Measurements from ENCODE around the gene CCDC24. TPM values are rescaled to one million over a fixed set of nuclear protein-coding genes. Genes with fewer than 3 reads are reported as not detected.
A peak's percentile ranks its signal among the peaks of the same experiment; 100 is the strongest.

The CCDC24 gene
- total RNA-seq (2.2 and 2.8 TPM in 2 replicates), polyA plus RNA-seq (3.1 and 3.4 TPM in 2 replicates), polyA minus RNA-seq (0.45 and 0.46 TPM in 2 replicates), Bru-seq, nascent RNA (percentile 31 among the genes with signal in this experiment), BruChase-seq, experiment 1, labeled RNA remaining after a 6-hour chase (percentile 20 among the genes with signal in this experiment), BruChase-seq, experiment 2, labeled RNA remaining after a 2-hour chase (percentile 30 among the genes with signal in this experiment)
- polyA plus RNA-seq (2011; cell fraction: cytosol; rRNA removed), result 1.3 and 2.4 TPM in 2 replicates
- 4.5 and 6.8 TPM in 2 replicates for polyA plus RNA-seq (2011; cell fraction: nucleus; rRNA removed)
- polyA plus RNA-seq (2012), result 2.6 and 2.8 TPM in 2 replicates
- not detected for polyA minus RNA-seq (2011; cell fraction: cytosol; rRNA and poly(A)+ RNA removed)
- polyA minus RNA-seq (2011; cell fraction: nucleus; rRNA and poly(A)+ RNA removed), result 0.63 and 1.7 TPM in 2 replicates
- long read RNA-seq, partial matches to known transcripts, result 1 of 10 reads
- long read RNA-seq, other reads (novel, unspliced or antisense), result 9 of 10 reads

DNA sequence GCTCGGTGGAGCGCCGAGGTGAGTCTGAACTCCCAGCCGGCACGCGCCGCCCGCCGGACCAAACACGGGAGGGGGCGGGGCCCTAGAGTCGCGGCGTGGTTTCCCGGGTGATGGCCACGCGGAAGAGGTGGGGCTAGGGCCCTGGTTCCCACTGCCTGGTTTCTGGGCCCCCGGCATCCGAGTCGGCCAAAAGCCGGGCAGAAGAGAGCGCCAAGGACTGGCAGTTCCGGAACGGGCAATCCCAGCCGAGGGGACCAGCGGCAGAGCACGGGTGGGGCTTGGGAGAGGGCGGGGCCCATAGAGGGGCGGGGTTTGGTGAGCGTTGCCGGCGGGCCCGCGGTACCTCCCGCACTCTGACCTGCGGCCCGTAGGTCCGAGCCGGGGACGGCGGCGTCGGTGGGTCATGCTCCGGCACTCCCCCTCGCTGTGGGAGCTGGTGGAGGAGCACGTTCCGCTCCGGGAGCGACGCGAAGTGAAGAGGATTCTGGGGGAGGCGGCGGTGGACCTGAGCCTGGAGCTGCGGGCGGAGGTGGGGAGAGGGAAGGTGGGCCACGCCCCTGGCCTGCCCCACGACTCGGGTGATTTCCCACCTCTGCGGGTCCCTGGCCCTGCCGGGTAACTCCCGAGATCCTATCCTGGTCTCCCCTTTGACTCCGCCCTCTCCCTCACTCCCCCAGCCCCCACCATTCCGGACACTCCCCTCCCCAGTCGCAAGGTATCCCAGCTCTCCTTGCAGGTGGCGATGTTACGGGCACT, at the start of gene CCDC24:
Gene CCDC24 (plus strand): TSS at position 124 of the 756 bp plus-strand sequence. CDS start 280 bp downstream, at position 404.
- Histone ChIP-seq H3K27me3 (ENCODE audit: control insufficient read depth in 2 of 2, insufficient read depth in 2 of 2, low read length in 2 of 2) (no peaks in the 10 kb centered on the region), H3K36me3 (ENCODE audit: control insufficient read depth in 2 of 2, extremely low read depth in 1 of 2, insufficient read depth in 2 of 2, low read length in 2 of 2) (peaks cover 0 to 1% of the 10 kb centered on the region in 2 experiments), H2AFZ (ENCODE audit: low read depth, low read length) (peak within 1 kb of the TSS; percentile 58), H3K9ac (replicated peaks; ENCODE audit: extremely low read depth, insufficient read depth, low read length) (peak within 1 kb of the TSS; percentile 38), H3K4me1 (ENCODE audit: control insufficient read depth, extremely low read depth, insufficient read depth, low read length) (peaks cover 7% of the 10 kb centered on the region), H4K20me1 (replicated peaks; ENCODE audit: control insufficient read depth, extremely low read depth, insufficient read depth, low read length) (no peaks in the 10 kb centered on the region), H3K4me3 (replicated peaks in 1 of 3; ENCODE audit: insufficient read depth in 1 of 3, low read depth in 1 of 3, low read length in 3 of 3) (peak within 1 kb of the TSS; percentile 39 to 55 (median 49)), H3K4me2 (ENCODE audit: insufficient read depth, low read length) (peak within 1 kb of the TSS; percentile 67), H3K27ac (ENCODE audit: insufficient read depth, low read depth, low read length) (no peak within 1 kb of the TSS), H3K79me2 (ENCODE audit: control insufficient read depth, insufficient read depth, low read length) (no peaks in the 10 kb centered on the region), H3K9me1 (replicated peaks; ENCODE audit: control insufficient read depth, extremely low read depth, insufficient read depth, low read length) (no peaks in the 10 kb centered on the region), H3K9me3 (replicated peaks; ENCODE audit: control insufficient read depth, insufficient read depth, low read length) (no peaks in the 10 kb centered on the region)
- POLR2A ChIA-PET, result no interaction called here
- DNase-seq (ENCODE audit: low read depth, low spot score) (peak; percentile 59), FAIRE-seq (peak; percentile 77)
- intact Hi-C loops (cut with micrococcal nuclease) (loop anchor here (1.0 to 5.0 kb wide), 3 partner anchors 11 to 229 kb away; partner anchors contain the start of gene SLC6A9), dilution Hi-C loops (cut with MboI; ENCODE audit: extremely low pct_ligation_motif_present, low sequenced_read_pairs) (no loop called here)
- CTCF ChIA-PET, result interaction anchor here (0.7 to 3.3 kb wide), 6 partner anchors 11 to 228 kb away, joined by 3 to 14 read pairs (median 6); no protein-coding TSS in a partner anchor
- peak; percentile 41 for TF ChIP-seq POLR2A (IDR thresholded peaks at IDR 0.05; ENCODE audit: low read depth, low read length)
- no peak for TF ChIP-seq EZH2 (IDR thresholded peaks at IDR 0.05; ENCODE audit: borderline replicate concordance, low read depth, low read length, severe bottlenecking)
- no peak for TF ChIP-seq MYC (IDR thresholded peaks at IDR 0.05; ENCODE audit: low read depth, low read length)
- TF ChIP-seq, protein P1, sequence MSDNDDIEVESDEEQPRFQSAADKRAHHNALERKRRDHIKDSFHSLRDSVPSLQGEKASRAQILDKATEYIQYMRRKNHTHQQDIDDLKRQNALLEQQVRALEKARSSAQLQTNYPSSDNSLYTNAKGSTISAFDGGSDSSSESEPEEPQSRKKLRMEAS (IDR thresholded peaks at IDR 0.05; ENCODE audit: insufficient read depth, insufficient read length), result peak; percentile 11
- TF ChIP-seq GATA2 (IDR thresholded peaks at IDR 0.05; ENCODE audit: insufficient read depth, insufficient read length, low read depth, low read length), result no peak
- TF ChIP-seq FOS (IDR thresholded peaks at IDR 0.05; ENCODE audit: borderline replicate concordance, insufficient read depth, low read length), result no peak
- no peak for TF ChIP-seq CTCF (IDR thresholded peaks at IDR 0.05; ENCODE audit: extremely low read depth in 1 of 2, insufficient read depth in 1 of 2, low read depth in 1 of 2, low read length in 2 of 2)
- no peak for TF ChIP-seq JUN (IDR thresholded peaks at IDR 0.05; ENCODE audit: borderline replicate concordance, insufficient read depth, insufficient read length, low read depth)
- TF ChIP-seq POLR2AphosphoS5 (IDR thresholded peaks at IDR 0.05; ENCODE audit: insufficient read depth, low read depth, low read length), result peak; percentile 39
- no TSS peak for BruUV-seq (replicated peaks)

Data from endothelial cell of umbilical vein (primary cell).